HCT116 (cell line): ENCODE measurements around the gene ERBB3.

Source experiments
- CBX3 ChIP-seq: IDR thresholded peaks from 2 replicates; pipeline ENCODE4 v1.6.1; 2012; ENCODE audit warnings: low read depth
- CEBPB ChIP-seq: IDR thresholded peaks from 2 replicates; pipeline ENCODE4 v1.6.1; 2012; ENCODE audit warnings: low read depth
- EZH2 ChIP-seq: fragments of 200-600 bp; sonication (generic); IDR thresholded peaks from 2 replicates; pipeline ENCODE4 v1.6.1; 2017; ENCODE audit warnings: antibody characterized with exemption, mixed run types
- EZH2phosphoT487 ChIP-seq: fragments of 200-600 bp; IDR thresholded peaks from 2 replicates; pipeline ENCODE4 v1.6.1; 2018; ENCODE audit warnings: antibody characterized with exemption, borderline replicate concordance
- POLR2A ChIP-seq: IDR thresholded peaks from 2 replicates; pipeline ENCODE4 v1.7.0; 2011; ENCODE audit warnings: borderline replicate concordance; ENCODE audit not compliant: insufficient read depth, insufficient read length; ENCODE audit errors: extremely low read depth
- YY1 ChIP-seq: IDR thresholded peaks from 2 replicates; pipeline ENCODE4 v1.6.1; 2011; ENCODE audit warnings: low read length, low read depth, moderate library complexity, mild to moderate bottlenecking; ENCODE audit not compliant: insufficient replicate concordance; ENCODE audit errors: extremely low read depth
- TF ChIP-seq, protein P1 (sequence below), 3 experiments: fragments of 200-600 bp in 1 of 3; sonication (generic) in 1 of 3; IDR thresholded peaks in 2 of 3; conservative IDR thresholded peaks in 1 of 3; 2 replicates each; pipeline ENCODE4 v1.5.1; 2012 to 2017; ENCODE audit warnings: low read depth in 2 of 3, low read length in 2 of 3, antibody characterized with exemption in 1 of 3, borderline replicate concordance in 1 of 3, control low read depth in 1 of 3, mild to moderate bottlenecking in 1 of 3, mixed read lengths in 1 of 3, mixed run types in 1 of 3, moderate library complexity in 1 of 3; ENCODE audit not compliant: insufficient read depth in 1 of 3
- TF ChIP-seq, protein P2 (sequence below): IDR thresholded peaks from 2 replicates; pipeline ENCODE4 v1.6.1; 2011; ENCODE audit warnings: mild to moderate bottlenecking, low read length, moderate library complexity; ENCODE audit not compliant: insufficient replicate concordance; ENCODE audit errors: extremely low read depth

DNA sequence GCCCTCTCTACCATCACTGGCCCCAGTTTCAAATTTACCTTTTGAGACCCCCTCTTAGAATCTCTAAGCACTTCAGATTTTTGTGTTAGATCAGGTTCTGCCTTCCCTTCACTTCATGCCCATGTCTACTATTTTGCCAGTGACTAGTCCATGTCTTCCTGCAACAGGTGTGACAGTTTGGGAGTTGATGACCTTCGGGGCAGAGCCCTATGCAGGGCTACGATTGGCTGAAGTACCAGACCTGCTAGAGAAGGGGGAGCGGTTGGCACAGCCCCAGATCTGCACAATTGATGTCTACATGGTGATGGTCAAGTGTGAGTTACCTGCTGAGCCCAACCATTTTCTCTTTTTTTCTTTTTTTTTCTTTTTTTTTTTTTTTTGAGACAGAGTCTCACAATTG, 18.6 kb downstream of the ERBB3 start:
- TF ChIP-seq, protein P1, sequence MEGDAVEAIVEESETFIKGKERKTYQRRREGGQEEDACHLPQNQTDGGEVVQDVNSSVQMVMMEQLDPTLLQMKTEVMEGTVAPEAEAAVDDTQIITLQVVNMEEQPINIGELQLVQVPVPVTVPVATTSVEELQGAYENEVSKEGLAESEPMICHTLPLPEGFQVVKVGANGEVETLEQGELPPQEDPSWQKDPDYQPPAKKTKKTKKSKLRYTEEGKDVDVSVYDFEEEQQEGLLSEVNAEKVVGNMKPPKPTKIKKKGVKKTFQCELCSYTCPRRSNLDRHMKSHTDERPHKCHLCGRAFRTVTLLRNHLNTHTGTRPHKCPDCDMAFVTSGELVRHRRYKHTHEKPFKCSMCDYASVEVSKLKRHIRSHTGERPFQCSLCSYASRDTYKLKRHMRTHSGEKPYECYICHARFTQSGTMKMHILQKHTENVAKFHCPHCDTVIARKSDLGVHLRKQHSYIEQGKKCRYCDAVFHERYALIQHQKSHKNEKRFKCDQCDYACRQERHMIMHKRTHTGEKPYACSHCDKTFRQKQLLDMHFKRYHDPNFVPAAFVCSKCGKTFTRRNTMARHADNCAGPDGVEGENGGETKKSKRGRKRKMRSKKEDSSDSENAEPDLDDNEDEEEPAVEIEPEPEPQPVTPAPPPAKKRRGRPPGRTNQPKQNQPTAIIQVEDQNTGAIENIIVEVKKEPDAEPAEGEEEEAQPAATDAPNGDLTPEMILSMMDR (IDR thresholded peaks at IDR 0.05 in 2 of 3, conservative IDR thresholded peaks at IDR 0.05 in 1 of 3; ENCODE audit: borderline replicate concordance in 1 of 3, insufficient read depth in 1 of 3, low read depth in 2 of 3, low read length in 2 of 3): no peak
- TF ChIP-seq EZH2 (no peak), CEBPB (no peak), YY1 (no peak), POLR2A (no peak), CBX3 (no peak), EZH2phosphoT487 (no peak)
- TF ChIP-seq, protein P2, sequence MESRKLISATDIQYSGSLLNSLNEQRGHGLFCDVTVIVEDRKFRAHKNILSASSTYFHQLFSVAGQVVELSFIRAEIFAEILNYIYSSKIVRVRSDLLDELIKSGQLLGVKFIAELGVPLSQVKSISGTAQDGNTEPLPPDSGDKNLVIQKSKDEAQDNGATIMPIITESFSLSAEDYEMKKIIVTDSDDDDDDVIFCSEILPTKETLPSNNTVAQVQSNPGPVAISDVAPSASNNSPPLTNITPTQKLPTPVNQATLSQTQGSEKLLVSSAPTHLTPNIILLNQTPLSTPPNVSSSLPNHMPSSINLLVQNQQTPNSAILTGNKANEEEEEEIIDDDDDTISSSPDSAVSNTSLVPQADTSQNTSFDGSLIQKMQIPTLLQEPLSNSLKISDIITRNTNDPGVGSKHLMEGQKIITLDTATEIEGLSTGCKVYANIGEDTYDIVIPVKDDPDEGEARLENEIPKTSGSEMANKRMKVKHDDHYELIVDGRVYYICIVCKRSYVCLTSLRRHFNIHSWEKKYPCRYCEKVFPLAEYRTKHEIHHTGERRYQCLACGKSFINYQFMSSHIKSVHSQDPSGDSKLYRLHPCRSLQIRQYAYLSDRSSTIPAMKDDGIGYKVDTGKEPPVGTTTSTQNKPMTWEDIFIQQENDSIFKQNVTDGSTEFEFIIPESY: no peak
